IPS-20b (cell line): ENCODE results near the gene NR2C2.

Experiments used
- H3K27ac ChIP-seq: one replicate; pipeline ENCODE4 v1.5.1; 2013; ENCODE audit warnings: low read length
- H3K27me3 ChIP-seq: 2 replicates; pipeline ENCODE4 v1.6.1; 2013; ENCODE audit warnings: mild to moderate bottlenecking, low read length, inconsistent platforms; ENCODE audit not compliant: insufficient read depth
- H3K36me3 ChIP-seq: 2 replicates; pipeline ENCODE4 v1.6.1; 2013; ENCODE audit warnings: low read depth, mild to moderate bottlenecking, inconsistent platforms, low read length, moderate library complexity; ENCODE audit not compliant: insufficient read depth
- H3K4me1 ChIP-seq: 2 replicates; pipeline ENCODE4 v1.6.1; 2013; ENCODE audit warnings: mild to moderate bottlenecking, control low read depth, inconsistent platforms, low read length, moderate library complexity; ENCODE audit not compliant: insufficient read depth
- H3K4me3 ChIP-seq: 2 replicates; pipeline ENCODE4 v1.5.1; 2013; ENCODE audit warnings: mild to moderate bottlenecking, low read length, inconsistent platforms
- H3K9ac ChIP-seq: 2 replicates; pipeline ENCODE4 v1.6.1; 2013; ENCODE audit warnings: low read depth, mild to moderate bottlenecking, inconsistent platforms, low read length, moderate library complexity
- H3K9me3 ChIP-seq: 2 replicates; pipeline ENCODE4 v1.6.1; 2013; ENCODE audit warnings: mild to moderate bottlenecking, low read depth, low read length, inconsistent platforms; ENCODE audit not compliant: insufficient read depth

NR2C2 gene

GRCh38 chr3:14911651-14912050, 35.7 kb upstream of the NR2C2 start:
- H3K36me3 ChIP-seq, result no peaks in the 10 kb centered on the region
- H3K4me1 ChIP-seq, result no peaks in the 10 kb centered on the region
- H3K9me3 ChIP-seq, result no peaks in the 10 kb centered on the region
- H3K27me3 ChIP-seq, result no peaks in the 10 kb centered on the region
- H3K9ac ChIP-seq, result no peak overlapping the region
- H3K27ac ChIP-seq, result no peak overlapping the region
- no peak overlapping the region for H3K4me3 ChIP-seq

GRCh38 chr3:14913071-14913925, 34.1 kb upstream of the NR2C2 start:
- H3K9ac ChIP-seq, result no peak overlapping the region
- H3K9me3 ChIP-seq, result no peaks in the 10 kb centered on the region
- no peaks in the 10 kb centered on the region for H3K27me3 ChIP-seq
- no peak overlapping the region for H3K4me3 ChIP-seq
- H3K27ac ChIP-seq, result no peak overlapping the region
- no peaks in the 10 kb centered on the region for H3K4me1 ChIP-seq
- no peaks in the 10 kb centered on the region for H3K36me3 ChIP-seq

GRCh38 chr3:14913926-14914778, 33.2 kb upstream of the NR2C2 start:
- Histone ChIP-seq H3K9ac (no peak overlapping the region), H3K4me3 (no peak overlapping the region), H3K27ac (no peak overlapping the region), H3K9me3 (no peaks in the 10 kb centered on the region), H3K36me3 (no peaks in the 10 kb centered on the region), H3K4me1 (no peaks in the 10 kb centered on the region), H3K27me3 (no peaks in the 10 kb centered on the region)

GRCh38 chr3:14914779-14915117, 32.6 kb upstream of the NR2C2 start:
- H3K36me3 ChIP-seq, result no peaks in the 10 kb centered on the region
- no peaks in the 10 kb centered on the region for H3K9me3 ChIP-seq
- no peak overlapping the region for H3K27ac ChIP-seq
- H3K27me3 ChIP-seq, result no peaks in the 10 kb centered on the region
- no peak overlapping the region for H3K4me3 ChIP-seq
- H3K9ac ChIP-seq, result no peak overlapping the region
- no peaks in the 10 kb centered on the region for H3K4me1 ChIP-seq

GRCh38 chr3:14915636-14916222, 31.7 kb upstream of the NR2C2 start:
- Histone ChIP-seq H3K4me3 (no peak overlapping the region), H3K36me3 (no peaks in the 10 kb centered on the region), H3K9ac (no peak overlapping the region), H3K4me1 (no peaks in the 10 kb centered on the region), H3K9me3 (no peaks in the 10 kb centered on the region), H3K27ac (no peak overlapping the region), H3K27me3 (no peaks in the 10 kb centered on the region)

- H3K4me3 ChIP-seq, result no peak overlapping the region
- no peaks in the 10 kb centered on the region for H3K4me1 ChIP-seq
- H3K9me3 ChIP-seq, result no peaks in the 10 kb centered on the region
- no peaks in the 10 kb centered on the region for H3K36me3 ChIP-seq
- no peak overlapping the region for H3K27ac ChIP-seq
- H3K9ac ChIP-seq, result no peak overlapping the region
- H3K27me3 ChIP-seq, result no peaks in the 10 kb centered on the region
Observed at GRCh38 chr3:14918356-14918860, 29.0 kb upstream of the NR2C2 start.

- no peak overlapping the region for H3K9ac ChIP-seq
- H3K9me3 ChIP-seq, result no peaks in the 10 kb centered on the region
- H3K27ac ChIP-seq, result no peak overlapping the region
- H3K4me3 ChIP-seq, result no peak overlapping the region
- H3K36me3 ChIP-seq, result no peaks in the 10 kb centered on the region
- no peaks in the 10 kb centered on the region for H3K4me1 ChIP-seq
- no peaks in the 10 kb centered on the region for H3K27me3 ChIP-seq
Observed at GRCh38 chr3:14920536-14920935, 26.8 kb upstream of the NR2C2 start.

GRCh38 chr3:14921034-14921616, 26.3 kb upstream of the NR2C2 start:
- no peak overlapping the region for H3K9ac ChIP-seq
- no peaks in the 10 kb centered on the region for H3K4me1 ChIP-seq
- no peaks in the 10 kb centered on the region for H3K27me3 ChIP-seq
- no peaks in the 10 kb centered on the region for H3K9me3 ChIP-seq
- no peaks in the 10 kb centered on the region for H3K36me3 ChIP-seq
- H3K27ac ChIP-seq, result no peak overlapping the region
- H3K4me3 ChIP-seq, result no peak overlapping the region

GRCh38 chr3:14921811-14922705, 25.3 kb upstream of the NR2C2 start:
- no peaks in the 10 kb centered on the region for H3K9me3 ChIP-seq
- no peaks in the 10 kb centered on the region for H3K36me3 ChIP-seq
- no peaks in the 10 kb centered on the region for H3K4me1 ChIP-seq
- no peak overlapping the region for H3K27ac ChIP-seq
- no peaks in the 10 kb centered on the region for H3K27me3 ChIP-seq
- H3K4me3 ChIP-seq, result no peak overlapping the region
- no peak overlapping the region for H3K9ac ChIP-seq

- no peaks in the 10 kb centered on the region for H3K27me3 ChIP-seq
Observed at GRCh38 chr3:14922863-14923262, 24.5 kb upstream of the NR2C2 start.

GRCh38 chr3:14923476-14923875, 23.9 kb upstream of the NR2C2 start:
- Histone ChIP-seq H3K4me3 (no peak overlapping the region), H3K27ac (no peak overlapping the region), H3K36me3 (no peaks in the 10 kb centered on the region), H3K9ac (no peak overlapping the region), H3K9me3 (no peaks in the 10 kb centered on the region), H3K4me1 (no peaks in the 10 kb centered on the region), H3K27me3 (no peaks in the 10 kb centered on the region)

More at GRCh38 chr3:14922863-14923262, 24.5 kb upstream of the NR2C2 start:
- Histone ChIP-seq H3K9ac (no peak overlapping the region), H3K36me3 (no peaks in the 10 kb centered on the region), H3K9me3 (no peaks in the 10 kb centered on the region), H3K4me3 (no peak overlapping the region), H3K4me1 (no peaks in the 10 kb centered on the region), H3K27ac (no peak overlapping the region)
